Endodermal cell (in vitro differentiated cells): ENCODE measurements around the gene GABRA4. TPM values are rescaled to one million over a fixed set of nuclear protein-coding genes. Genes with fewer than 3 reads are reported as not detected.

ENCODE experiments used
- DNase-seq: peaks from one replicate; pipeline ENCODE4 v3.0.0-alpha.2; 2017
- H3K27ac ChIP-seq: 2 replicates; pipeline ENCODE4 v1.5.1; 2013; ENCODE audit warnings: mild to moderate bottlenecking, low read depth, low read length, moderate library complexity
- H3K27me3 ChIP-seq: 2 replicates; pipeline ENCODE4 v1.6.1; 2013; ENCODE audit warnings: mild to moderate bottlenecking, low read length, moderate library complexity; ENCODE audit not compliant: insufficient read depth, control insufficient read depth, poor library complexity, severe bottlenecking
- H3K36me3 ChIP-seq: 2 replicates; pipeline ENCODE4 v1.7.0; 2013; ENCODE audit warnings: mild to moderate bottlenecking, low read length, moderate library complexity; ENCODE audit not compliant: control insufficient read depth, insufficient read depth
- H3K4me1 ChIP-seq: one replicate; pipeline ENCODE4 v1.7.0; 2013; ENCODE audit warnings: low read length; ENCODE audit not compliant: control insufficient read depth, insufficient read depth
- H3K4me3 ChIP-seq: 2 replicates; pipeline ENCODE4 v1.5.1; 2013; ENCODE audit warnings: mild to moderate bottlenecking, low read length, moderate library complexity
- H3K9ac ChIP-seq: 2 replicates; pipeline ENCODE4 v1.6.1; 2013; ENCODE audit warnings: mild to moderate bottlenecking, low read length, moderate library complexity; ENCODE audit not compliant: poor library complexity, severe bottlenecking; ENCODE audit errors: extremely low read depth
- H3K9me3 ChIP-seq: 2 replicates; pipeline ENCODE4 v1.6.1; 2013; ENCODE audit warnings: mild to moderate bottlenecking, low read length, moderate library complexity; ENCODE audit not compliant: control insufficient read depth
- H3K27ac Mint-ChIP-seq: 2 replicates; pipeline ENCODE4 v1.8.0; 2020; ENCODE audit warnings: mixed read lengths
- H3K27me3 Mint-ChIP-seq: 2 replicates; pipeline ENCODE4 v1.8.0; 2021; ENCODE audit warnings: mild to moderate bottlenecking, mixed read lengths; ENCODE audit not compliant: insufficient read depth
- H3K36me3 Mint-ChIP-seq: 2 replicates; pipeline ENCODE4 v1.8.0; 2020; ENCODE audit warnings: low read depth, mixed read lengths
- H3K4me1 Mint-ChIP-seq: 2 replicates; pipeline ENCODE4 v1.8.0; 2020; ENCODE audit warnings: mixed read lengths
- H3K4me3 Mint-ChIP-seq: 2 replicates; pipeline ENCODE4 v1.8.0; 2020; ENCODE audit warnings: mild to moderate bottlenecking, moderate library complexity, mixed read lengths
- H3K9me3 Mint-ChIP-seq: 2 replicates; pipeline ENCODE4 v1.8.0; 2020; ENCODE audit warnings: mild to moderate bottlenecking, mixed read lengths
- CTCF ChIP-seq: fragments of 200-600 bp; sonication (generic); conservative IDR thresholded peaks from 2 replicates; pipeline ENCODE4 v1.5.0; 2021; ENCODE audit warnings: antibody characterized with exemption, mild to moderate bottlenecking
- WGBS, 2 experiments: methylation state at CpG; one replicate each; pipeline versions ENCODE4 v1.1.5 to v1.1.7; 2013; ENCODE audit warnings: missing lambda C conversion rate in 2 of 2, mixed read lengths in 1 of 2; ENCODE audit not compliant: insufficient coverage in 1 of 2, insufficient read length in 1 of 2; 5-methylcytosine and 5-hydroxymethylcytosine counted together
- total RNA-seq, 2 donors: library from RNA; stranded (reverse); fragmentation: NEBNext Ultra II Directional in 1 of 2; extraction: Animal tissue kit (Norgen Biotek cat#: 25700) in 1 of 2; gene quantifications; 2 replicates in 1 of 2; 3 replicates in 1 of 2; pipeline ENCODE4 v1.2.1, GENCODE V29; 2021

Gene GABRA4
- total RNA-seq, 2 donors from 2014 or later: 0.37 TPM; not detected in 1

GRCh38 chr4:46878641-46879040 lies 114.7 kb downstream of the GABRA4 start:
- Mint-ChIP-seq H3K27ac (no peak overlapping the region), H3K9me3 (no peaks in the 10 kb centered on the region), H3K27me3 (no peaks in the 10 kb centered on the region), H3K4me1 (no peaks in the 10 kb centered on the region), H3K36me3 (no peaks in the 10 kb centered on the region), H3K4me3 (no peak overlapping the region)
- no peaks in the 10 kb centered on the region for H3K36me3 ChIP-seq
- H3K9ac ChIP-seq: no peak overlapping the region
- no peak for DNase-seq
- H3K4me1 ChIP-seq: no peaks in the 10 kb centered on the region
- 94 to 100% methylated on average over 2 to 3 of the region's 3 CpGs for WGBS, 2 experiments
- H3K4me3 ChIP-seq: no peak overlapping the region
- H3K27ac ChIP-seq: no peak overlapping the region
- no peaks in the 10 kb centered on the region for H3K9me3 ChIP-seq
- H3K27me3 ChIP-seq: no peaks in the 10 kb centered on the region
- TF ChIP-seq CTCF: no peak

- peaks cover 3% of the 10 kb centered on the region for H3K9me3 Mint-ChIP-seq
These were observed 118.6 kb downstream of the GABRA4 start for GRCh38 chr4:46874811-46875210.

GRCh38 chr4:46870411-46870810 lies 123.0 kb downstream of the GABRA4 start:
- no peaks in the 10 kb centered on the region for H3K27me3 Mint-ChIP-seq
- no peak for DNase-seq
- H3K4me1 Mint-ChIP-seq: peaks cover 5% of the 10 kb centered on the region
- no peaks in the 10 kb centered on the region for H3K4me1 ChIP-seq
- no peak overlapping the region for H3K4me3 Mint-ChIP-seq
- no peak overlapping the region for H3K27ac Mint-ChIP-seq
- WGBS, 2 experiments: 67 to 91% methylated on average over 1 to 2 of the region's 2 CpGs
- no peaks in the 10 kb centered on the region for H3K9me3 ChIP-seq
- H3K36me3 Mint-ChIP-seq: no peaks in the 10 kb centered on the region
- TF ChIP-seq CTCF: no peak
- no peaks in the 10 kb centered on the region for H3K27me3 ChIP-seq
- H3K27ac ChIP-seq: no peak overlapping the region
- H3K9me3 Mint-ChIP-seq: peaks cover 3% of the 10 kb centered on the region
- no peak overlapping the region for H3K4me3 ChIP-seq
- no peak overlapping the region for H3K9ac ChIP-seq
- no peaks in the 10 kb centered on the region for H3K36me3 ChIP-seq

More at GRCh38 chr4:46874811-46875210, 118.6 kb downstream of the GABRA4 start:
- TF ChIP-seq CTCF: no peak
- no peak for DNase-seq
- no peak overlapping the region for H3K4me3 Mint-ChIP-seq
- WGBS, 2 experiments: 100% methylated on average over 1 of the region's 1 CpG; no CpG with 5 or more reads in 1 of the 2 experiments
- Histone ChIP-seq H3K27ac (no peak overlapping the region), H3K9me3 (no peaks in the 10 kb centered on the region), H3K9ac (no peak overlapping the region), H3K4me1 (no peaks in the 10 kb centered on the region), H3K36me3 (no peaks in the 10 kb centered on the region), H3K27me3 (no peaks in the 10 kb centered on the region), H3K4me3 (no peak overlapping the region)
- H3K4me1 Mint-ChIP-seq: no peaks in the 10 kb centered on the region
- no peaks in the 10 kb centered on the region for H3K27me3 Mint-ChIP-seq
- no peak overlapping the region for H3K27ac Mint-ChIP-seq
- H3K36me3 Mint-ChIP-seq: no peaks in the 10 kb centered on the region

Other genes with a start within 250 kb of the GABRA4 start
- not detected for gene COX7B2, start 84.3 kb downstream of the GABRA4 start, total RNA-seq
- gene GABRB1, start 38.0 kb upstream of the GABRA4 start, total RNA-seq: not detected